Measurements from ENCODE around the gene TNS3. TPM values are rescaled to one million over a fixed set of nuclear protein-coding genes. Genes with fewer than 3 reads are reported as not detected.

Gene TNS3
- total and polyA plus RNA-seq, 9 of the 15 experiments (the other 6 are each of a cell fraction or from before 2014, with no cell fraction given): 0.20 TPM; not detected in 8

DNA sequence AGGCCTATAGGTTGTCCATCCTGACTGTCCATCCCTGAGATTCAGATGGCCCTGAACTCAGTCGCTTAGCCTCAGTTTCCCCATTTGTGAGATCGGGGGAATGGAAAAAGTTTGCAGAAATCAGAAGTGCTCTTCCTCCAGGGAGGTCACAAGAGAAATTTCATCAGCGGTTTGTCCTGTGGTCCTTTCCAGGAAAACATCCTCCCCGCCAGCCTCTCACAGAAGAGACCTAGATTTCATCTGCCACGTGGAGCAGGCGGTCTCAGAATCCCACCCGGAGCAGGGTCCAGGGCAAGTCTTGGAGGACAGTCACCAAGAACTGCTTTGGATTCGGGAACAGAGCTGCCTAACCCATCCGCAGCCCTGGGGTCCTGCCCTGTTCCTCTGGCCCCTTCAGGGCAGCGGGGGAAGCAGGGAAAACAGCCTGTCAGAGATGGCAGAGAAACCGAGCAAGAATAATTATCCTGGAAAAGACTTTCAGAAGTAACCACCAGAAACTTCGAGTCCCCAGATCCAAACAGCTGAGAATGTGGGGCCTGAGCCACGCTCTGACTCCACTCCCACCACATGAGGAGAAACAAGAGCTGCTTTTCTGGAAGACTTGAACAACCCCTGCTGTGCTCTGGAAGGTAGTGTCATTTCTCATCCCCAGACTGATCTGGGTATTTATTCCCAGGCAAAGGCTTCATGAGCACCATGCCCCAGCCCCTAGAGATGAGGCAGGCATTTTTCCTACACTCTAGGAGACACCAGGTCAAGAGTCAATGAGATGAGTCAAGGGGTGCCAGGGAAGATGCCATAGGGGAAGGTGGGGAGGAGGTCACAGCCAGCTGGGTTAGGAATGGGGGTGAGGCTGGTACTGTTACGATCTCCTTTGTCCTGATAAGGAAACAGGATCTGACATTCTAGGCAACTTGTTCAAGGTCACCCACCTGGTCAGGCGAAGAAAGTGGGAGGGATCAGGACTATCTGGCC, 1.1 kb upstream of the TNS3 start:
- peaks cover 2 to 53% of the 10 kb centered on the region in 2 experiments; a peak in 3 of 5 replicates for H3K27me3 ChIP-seq (ENCODE audit: control insufficient read depth in 2 of 2, insufficient read depth in 2 of 2, low read length in 2 of 2)
- 1% methylated on average over 15 of the region's 15 CpGs for WGBS (ENCODE audit: insufficient coverage, low coverage, missing lambda C conversion rate)
- H4K20me1 ChIP-seq (replicated peaks; ENCODE audit: control insufficient read depth, insufficient read depth, low read length): no peaks in the 10 kb centered on the region
- H3K9me3 ChIP-seq (replicated peaks; ENCODE audit: control insufficient read depth, insufficient read depth, low read depth, low read length): no peaks in the 10 kb centered on the region
- H3K36me3 ChIP-seq (ENCODE audit: control insufficient read depth, insufficient read depth, low read length): no peaks in the 10 kb centered on the region
- FAIRE-seq (no peak), ATAC-seq (no peak), DNase-seq (ENCODE audit: extremely low read depth in 1 of 4, low spot score in 3 of 4) (no peak)
- BruUV-seq (replicated peaks): no TSS peak
- in situ Hi-C loops (cut with MboI) (no loop called here), intact Hi-C loops (cut with micrococcal nuclease) (no loop called here)
- no peak overlapping the region for H2AFZ ChIP-seq (ENCODE audit: low read depth, low read length)
- no peak for TF ChIP-seq NUFIP1 (IDR thresholded peaks at IDR 0.05; ENCODE audit: partially characterized antibody)
- TF ChIP-seq OTX1 (CRISPR knock-in tag; IDR thresholded peaks at IDR 0.05): no peak
- TF ChIP-seq, protein P1, sequence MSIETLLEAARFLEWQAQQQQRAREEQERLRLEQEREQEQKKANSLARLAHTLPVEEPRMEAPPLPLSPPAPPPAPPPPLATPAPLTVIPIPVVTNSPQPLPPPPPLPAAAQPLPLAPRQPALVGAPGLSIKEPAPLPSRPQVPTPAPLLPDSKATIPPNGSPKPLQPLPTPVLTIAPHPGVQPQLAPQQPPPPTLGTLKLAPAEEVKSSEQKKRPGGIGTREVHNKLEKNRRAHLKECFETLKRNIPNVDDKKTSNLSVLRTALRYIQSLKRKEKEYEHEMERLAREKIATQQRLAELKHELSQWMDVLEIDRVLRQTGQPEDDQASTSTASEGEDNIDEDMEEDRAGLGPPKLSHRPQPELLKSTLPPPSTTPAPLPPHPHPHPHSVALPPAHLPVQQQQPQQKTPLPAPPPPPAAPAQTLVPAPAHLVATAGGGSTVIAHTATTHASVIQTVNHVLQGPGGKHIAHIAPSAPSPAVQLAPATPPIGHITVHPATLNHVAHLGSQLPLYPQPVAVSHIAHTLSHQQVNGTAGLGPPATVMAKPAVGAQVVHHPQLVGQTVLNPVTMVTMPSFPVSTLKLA (conservative IDR thresholded peaks at IDR 0.05): no peak
- TF ChIP-seq DIDO1 (tag; IDR thresholded peaks at IDR 0.05; ENCODE audit: low read depth): no peak
- no peak for TF ChIP-seq NFYB (IDR thresholded peaks at IDR 0.05; ENCODE audit: extremely low read depth, insufficient read length)
- TF ChIP-seq SMARCA5 (IDR thresholded peaks at IDR 0.05): no peak
- TF ChIP-seq C11orf30 (IDR thresholded peaks at IDR 0.05; ENCODE audit: low read depth): no peak
- no peak for TF ChIP-seq SUPT5H (IDR thresholded peaks at IDR 0.05)
- TF ChIP-seq SRF (CRISPR knock-in tag; IDR thresholded peaks at IDR 0.05): no peak
- H3K4me3 ChIP-seq: no peak overlapping the region
- no peaks in the 10 kb centered on the region for H3K79me2 ChIP-seq (ENCODE audit: control insufficient read depth, insufficient read depth, low read length)
- H3K9ac ChIP-seq (ENCODE audit: insufficient read depth in 1 of 2, low read depth in 2 of 2, low read length in 2 of 2): no peak overlapping the region
- no peaks in the 10 kb centered on the region for H3K9me1 ChIP-seq (ENCODE audit: control insufficient read depth, insufficient read depth, low read length)
- no peak overlapping the region for H3K4me2 ChIP-seq (ENCODE audit: insufficient read depth, low read length)
- H3K27ac ChIP-seq (ENCODE audit: extremely low read depth, low read depth, low read length): no peak overlapping the region
- ChIA-PET POLR2A (no interaction called here), CTCF (ENCODE audit: low intra/inter-chr PET ratio) (no interaction called here)
- no peaks in the 10 kb centered on the region for H3K4me1 ChIP-seq (replicated peaks in 1 of 2; ENCODE audit: control insufficient read depth in 2 of 2, insufficient read depth in 2 of 2, low read length in 2 of 2)
